OCI-LY7 (cell line): ENCODE measurements around the gene ZNF554. TPM values are rescaled to one million over a fixed set of nuclear protein-coding genes. Genes with fewer than 3 reads are reported as not detected.

Source experiments
- BruUV-seq: library from RNA; stranded (reverse); fragments of 400-500 nt; replicated peaks from 2 replicates; lab custom pipeline; 2021; lab: Mats Ljungman, UMichigan
- CTCF ChIA-PET: fragments of 300-600 bp; sonication (Branson Sonifier 250); formaldehyde crosslinking; loops from one replicate; lab custom pipeline; 2022; ENCODE audit warnings: antibody characterized with exemption; ENCODE audit not compliant: unreplicated experiment; lab: Charles Lee
- POLR2A ChIA-PET: fragments of 300-600 bp; sonication (Branson Sonifier 250); formaldehyde crosslinking; loops from one replicate; lab custom pipeline; 2022; ENCODE audit warnings: antibody characterized with exemption; lab: Charles Lee
- DNase-seq: peaks from one replicate; pipeline ENCODE4 v3.0.0-alpha.2; 2015; ENCODE audit warnings: low spot score
- H2AFZ ChIP-seq: fragments of 200-600 bp; sonication (generic), shearing (Covaris generic); 2 replicates; pipeline ENCODE4 v1.6.1; 2014; ENCODE audit warnings: mild to moderate bottlenecking, antibody characterized with exemption, low read length, moderate library complexity
- H3K27ac ChIP-seq: fragments of 200-600 bp; sonication (generic); 2 replicates; pipeline ENCODE4 v1.5.1; 2014; ENCODE audit warnings: mixed run types, low read depth, mild to moderate bottlenecking, moderate library complexity, low read length, inconsistent platforms; ENCODE audit not compliant: poor library complexity, severe bottlenecking
- H3K36me3 ChIP-seq: fragments of 200-600 bp; sonication (generic); 2 replicates; pipeline ENCODE4 v1.6.1; 2014; ENCODE audit warnings: mild to moderate bottlenecking, antibody characterized with exemption, low read length, moderate library complexity, mixed read lengths; ENCODE audit not compliant: insufficient read depth
- H3K4me1 ChIP-seq: fragments of 200-600 bp; sonication (generic); 2 replicates; pipeline ENCODE4 v1.5.1; 2014; ENCODE audit warnings: mild to moderate bottlenecking, low read length; ENCODE audit not compliant: insufficient read depth, poor library complexity, severe bottlenecking
- H3K4me2 ChIP-seq: fragments of 200-600 bp; sonication (generic); 2 replicates; pipeline ENCODE4 v1.6.1; 2014; ENCODE audit warnings: mild to moderate bottlenecking, low read length
- H3K4me3 ChIP-seq: fragments of 200-600 bp; sonication (generic); 2 replicates; pipeline ENCODE4 v1.5.1; 2014; ENCODE audit warnings: mild to moderate bottlenecking, low read depth, low read length; ENCODE audit not compliant: poor library complexity, severe bottlenecking
- H3K79me2 ChIP-seq: fragments of 200-600 bp; sonication (generic); 2 replicates; pipeline ENCODE4 v1.6.1; 2016; ENCODE audit warnings: low read depth, mild to moderate bottlenecking, low read length, moderate library complexity, mixed read lengths; ENCODE audit not compliant: insufficient read depth
- H3K9me2 ChIP-seq: fragments of 200-600 bp; sonication (generic); 2 replicates; pipeline ENCODE4 v1.6.1; 2016; ENCODE audit warnings: mild to moderate bottlenecking, low read length, mixed read lengths; ENCODE audit not compliant: insufficient read depth
- H3K9me3 ChIP-seq: fragments of 200-600 bp; sonication (generic); 2 replicates; pipeline ENCODE4 v1.6.1; 2014; ENCODE audit warnings: mild to moderate bottlenecking, mixed run types, low read length, mixed read lengths
- H4K20me1 ChIP-seq: fragments of 200-600 bp; sonication (generic); 2 replicates; pipeline ENCODE4 v1.6.1; 2014; ENCODE audit warnings: mild to moderate bottlenecking, antibody characterized with exemption, low read length, moderate library complexity, mixed read lengths; ENCODE audit not compliant: insufficient read depth
- CTCF ChIP-seq: fragments of 200-600 bp; sonication (generic); conservative IDR thresholded peaks from 2 replicates; pipeline ENCODE4 v1.5.1; 2014; ENCODE audit warnings: mild to moderate bottlenecking, antibody characterized with exemption, low read length, moderate library complexity, mixed read lengths
- EZH2phosphoT487 ChIP-seq: fragments of 200-600 bp; sonication (generic); IDR thresholded peaks from 2 replicates; pipeline ENCODE4 v1.6.1; 2018; ENCODE audit warnings: low read depth, borderline replicate concordance, mild to moderate bottlenecking, mixed run types, antibody characterized with exemption, low read length, moderate library complexity, mixed read lengths
- intact Hi-C: fragments of 100-400 bp; cut with micrococcal nuclease; formaldehyde crosslinking; loops from one replicate; pipeline ENCODE4 v1.10.0; 2022; ENCODE audit not compliant: unreplicated experiment
- total RNA-seq, 2 experiments: library from RNA; depleted of rRNA in 1 of 2; stranded (reverse); fragments of >200 nt in 1 of 2; shearing (Covaris generic) in 1 of 2; gene quantifications; 2 replicates each; pipeline ENCODE4 v1.2.3, GENCODE V29; 2014 to 2022

The ZNF554 gene
- total RNA-seq, 2 experiments from 2014 or later = 3.9 to 4.4 TPM

GRCh38 chr19:2852598-2852997 is 32.9 kb downstream of the ZNF554 start:
- Histone ChIP-seq H3K36me3 (peaks cover 40% of the 10 kb centered on the region), H3K4me3 (no peak overlapping the region), H3K27ac (no peak overlapping the region), H3K9me2 (no peaks in the 10 kb centered on the region), H2AFZ (no peak overlapping the region), H3K9me3 (no peaks in the 10 kb centered on the region), H3K4me1 (peaks cover 10% of the 10 kb centered on the region), H3K4me2 (no peak overlapping the region), H3K79me2 (no peaks in the 10 kb centered on the region), H4K20me1 (no peaks in the 10 kb centered on the region)
- TF ChIP-seq EZH2phosphoT487 (no peak), CTCF (no peak)
- intact Hi-C loops = no loop called here
- no TSS peak for BruUV-seq
- no peak for DNase-seq
- ChIA-PET POLR2A (no interaction called here), CTCF (no interaction called here)

- ChIA-PET CTCF (no interaction called here), POLR2A (no interaction called here)
- H3K4me3 ChIP-seq = no peak overlapping the region
- no peak for DNase-seq
- intact Hi-C loops = no loop called here
- no peak for TF ChIP-seq CTCF
- TF ChIP-seq EZH2phosphoT487 = no peak
- H3K9me3 ChIP-seq = no peaks in the 10 kb centered on the region
- peaks cover 40% of the 10 kb centered on the region for H3K36me3 ChIP-seq
- no TSS peak for BruUV-seq
- no peak overlapping the region for H3K4me2 ChIP-seq
- H3K27ac ChIP-seq = no peak overlapping the region
- no peaks in the 10 kb centered on the region for H3K79me2 ChIP-seq
- peaks cover 10% of the 10 kb centered on the region for H3K4me1 ChIP-seq
- no peaks in the 10 kb centered on the region for H4K20me1 ChIP-seq
- H2AFZ ChIP-seq = no peak overlapping the region
- no peaks in the 10 kb centered on the region for H3K9me2 ChIP-seq
Measured at GRCh38 chr19:2853015-2853606, 33.4 kb downstream of the ZNF554 start.

- CTCF ChIA-PET = no interaction called here
Measured at GRCh38 chr19:2854849-2855248, 35.2 kb downstream of the ZNF554 start.

More at GRCh38 chr19:2854849-2855248, 35.2 kb downstream of the ZNF554 start:
- Histone ChIP-seq H3K79me2 (no peaks in the 10 kb centered on the region), H3K4me2 (no peak overlapping the region), H3K27ac (no peak overlapping the region), H4K20me1 (no peaks in the 10 kb centered on the region), H3K9me3 (no peaks in the 10 kb centered on the region), H3K9me2 (no peaks in the 10 kb centered on the region), H3K36me3 (peaks cover 40% of the 10 kb centered on the region), H2AFZ (no peak overlapping the region), H3K4me3 (no peak overlapping the region), H3K4me1 (peaks cover 8% of the 10 kb centered on the region)
- POLR2A ChIA-PET = interaction anchor here (0.6 kb wide), 1 partner anchor 37 kb away, joined by 3 read pairs; no protein-coding TSS in a partner anchor
- intact Hi-C loops = no loop called here
- TF ChIP-seq EZH2phosphoT487 = no peak
- no peak for TF ChIP-seq CTCF
- no TSS peak for BruUV-seq
- DNase-seq = no peak
